A172 (cell line): ENCODE results near the gene STK26. TPM values are rescaled to one million over a fixed set of nuclear protein-coding genes. Genes with fewer than 3 reads are reported as not detected.
"Not testable (repeated sequence)": the region's sequence is repeated elsewhere in the genome, so short reads cannot be mapped to it uniquely, and the experiment has no call there.

ENCODE experiments used
- DNase-seq: peaks from one replicate; pipeline ENCODE4 v3.0.0-alpha.2; 2015; ENCODE audit warnings: low spot score
- total RNA-seq: library from RNA; depleted of rRNA; stranded (reverse); fragments of >200 nt; shearing (Covaris generic); gene quantifications from 2 replicates; pipeline ENCODE4 v1.2.3, GENCODE V29; 2014; rRNA removed

Gene STK26
- total RNA-seq, 1 experiment from 2014 or later: 10.0 TPM

DNA sequence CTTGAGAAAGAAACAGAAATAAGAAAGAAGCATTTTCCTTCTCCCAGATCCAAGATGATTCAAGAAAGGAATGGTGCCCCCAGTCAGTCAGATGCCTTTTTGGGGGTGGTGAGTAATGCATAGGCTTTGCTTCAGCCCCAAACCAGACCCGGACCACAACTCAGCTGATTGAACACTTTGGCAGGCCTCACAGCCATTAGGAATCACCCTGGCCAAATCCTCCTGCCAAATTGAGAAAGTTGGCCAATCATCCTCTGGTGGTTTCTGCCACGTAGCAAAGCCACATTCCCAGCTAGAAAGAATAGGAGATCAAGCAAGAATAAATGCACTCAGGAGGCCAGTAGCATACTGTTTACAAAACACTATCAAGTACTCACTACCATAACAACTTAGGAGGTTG lies 71.1 kb downstream of the STK26 start:
- no peak for DNase-seq

DNA sequence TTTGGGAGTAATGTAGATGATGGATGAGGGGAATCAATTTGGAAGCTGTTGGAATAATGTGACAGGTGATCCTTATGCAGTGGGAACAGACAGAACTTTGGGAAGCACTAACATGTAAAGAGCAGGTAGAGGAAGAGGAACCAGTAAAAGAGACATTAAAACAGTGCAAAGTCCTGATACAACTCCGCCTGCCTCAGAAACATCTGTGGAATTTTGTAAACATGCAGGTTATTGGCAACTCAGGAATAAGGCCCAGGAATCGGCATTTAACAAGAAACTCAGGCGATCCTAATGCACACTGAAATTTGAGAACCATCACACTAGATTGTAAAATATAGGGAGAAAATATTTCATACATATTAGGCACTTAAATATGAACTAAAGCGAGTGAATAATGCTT lies 75.6 kb downstream of the STK26 start:
- DNase-seq: not testable (repeated sequence)

DNA sequence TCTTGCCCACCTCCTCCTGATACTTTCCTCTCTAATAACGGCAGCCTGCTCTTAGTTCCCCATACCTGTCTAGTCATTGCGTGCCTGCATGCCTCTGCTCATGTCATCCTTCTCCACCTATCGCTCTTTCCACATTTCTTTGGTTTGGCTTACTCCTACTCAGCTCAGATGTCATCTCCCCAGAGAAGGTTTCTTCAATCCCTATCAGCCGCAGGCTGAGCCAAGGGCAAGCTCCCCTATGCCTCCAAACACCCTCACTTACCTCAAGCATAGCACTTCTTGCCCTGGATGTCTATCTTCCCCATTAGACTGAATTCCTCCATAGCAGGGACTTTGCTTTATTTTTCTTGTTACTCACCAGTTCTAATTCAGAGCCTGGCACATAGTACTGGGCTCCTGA lies 78.1 kb downstream of the STK26 start:
- no peak for DNase-seq

DNA sequence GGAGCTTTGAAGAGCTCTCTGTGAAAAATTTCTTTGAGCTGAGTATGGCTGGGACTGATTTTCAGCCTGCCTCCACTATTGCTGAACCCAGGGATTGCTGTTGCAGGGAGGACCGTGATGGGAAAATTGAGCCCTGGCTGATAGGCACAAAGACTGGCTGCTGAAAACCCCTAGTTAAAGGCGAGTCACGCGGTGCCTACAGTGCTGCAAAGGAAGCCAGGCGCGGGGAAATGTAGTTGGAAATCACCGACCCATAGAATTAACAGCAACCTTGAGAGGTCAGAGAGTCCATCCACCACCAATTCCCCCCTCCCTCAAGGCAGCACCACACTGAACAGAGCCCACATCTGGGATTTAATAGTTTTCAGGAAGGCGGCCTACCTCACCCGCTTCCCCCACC lies 78.7 kb downstream of the STK26 start:
- no peak for DNase-seq

DNA sequence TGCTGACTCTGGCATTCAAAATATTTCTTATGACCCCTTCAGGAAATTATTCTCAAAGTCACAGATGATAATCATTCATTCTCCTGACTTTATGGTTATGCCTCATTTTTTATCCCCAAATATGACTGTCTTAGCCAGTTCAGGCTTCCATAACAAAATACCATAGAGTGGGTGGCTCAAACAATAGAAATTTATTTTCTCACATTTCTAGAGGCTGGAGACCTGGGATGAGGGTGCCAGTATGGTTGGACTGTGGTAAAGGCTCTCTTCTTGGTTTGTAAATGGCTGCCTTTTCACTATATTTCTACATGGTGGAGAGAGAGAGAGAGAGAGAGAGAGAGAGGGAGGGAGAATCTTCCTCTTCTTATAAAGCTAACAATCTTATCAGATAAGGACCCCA lies 84.2 kb downstream of the STK26 start:
- DNase-seq: no peak

DNA sequence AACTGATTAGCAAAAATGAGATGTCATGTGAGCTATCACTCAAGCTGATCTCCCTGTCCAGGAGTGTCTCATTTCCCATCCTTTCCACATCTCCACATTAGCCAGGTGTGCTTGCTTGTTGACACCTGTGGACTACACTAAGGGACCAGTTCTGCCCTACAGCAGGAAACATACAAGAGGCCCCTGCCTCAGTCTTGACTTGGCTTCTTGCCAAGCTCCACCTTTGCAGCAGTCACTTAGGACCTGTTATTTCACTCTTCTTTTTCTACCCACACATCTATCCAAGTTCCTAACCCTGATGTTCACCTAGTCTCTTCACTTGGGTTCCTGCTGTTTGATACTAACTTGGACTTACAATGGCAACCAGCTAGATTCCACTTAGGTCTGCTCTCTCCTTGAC lies 91.5 kb downstream of the STK26 start:
- no peak for DNase-seq

DNA sequence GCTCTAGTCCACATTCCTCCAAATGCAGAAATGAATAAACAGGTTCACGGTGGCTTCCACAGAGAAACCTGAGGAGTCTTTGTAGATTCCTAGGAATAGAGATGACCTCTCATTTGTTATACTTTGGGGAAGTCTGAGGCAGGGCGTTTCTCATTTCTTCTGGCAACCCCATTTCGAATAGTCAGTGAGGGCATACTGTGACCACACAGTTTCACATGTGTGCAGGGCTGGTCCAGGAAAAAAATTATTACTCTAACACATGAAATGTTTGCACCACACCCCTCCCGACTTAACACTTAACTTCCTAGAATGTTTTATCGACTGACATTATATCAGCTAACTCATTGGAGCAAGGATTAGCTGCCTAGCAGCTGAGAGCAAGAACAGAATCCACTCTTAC lies 92.7 kb downstream of the STK26 start:
- no peak for DNase-seq

DNA sequence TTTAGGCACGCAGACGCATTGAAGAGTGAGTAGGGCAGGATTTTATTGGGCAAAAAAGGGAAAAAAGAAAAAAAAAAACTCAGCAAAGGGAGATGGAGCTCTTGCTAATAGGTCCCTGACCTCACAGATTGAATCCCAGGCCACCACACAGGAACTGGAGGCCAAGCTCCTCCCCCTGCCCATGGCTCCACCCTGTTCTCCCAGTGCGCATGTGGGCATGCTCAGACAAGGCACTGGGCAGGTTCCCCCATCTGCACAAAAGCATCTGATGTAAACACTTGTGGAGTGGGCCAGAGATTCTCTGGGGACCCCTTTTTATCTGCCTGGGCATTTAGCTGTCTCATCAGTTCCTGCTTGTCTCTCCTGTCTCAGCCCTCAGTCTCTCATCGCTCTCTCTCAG lies 95.3 kb downstream of the STK26 start:
- DNase-seq: no peak

DNA sequence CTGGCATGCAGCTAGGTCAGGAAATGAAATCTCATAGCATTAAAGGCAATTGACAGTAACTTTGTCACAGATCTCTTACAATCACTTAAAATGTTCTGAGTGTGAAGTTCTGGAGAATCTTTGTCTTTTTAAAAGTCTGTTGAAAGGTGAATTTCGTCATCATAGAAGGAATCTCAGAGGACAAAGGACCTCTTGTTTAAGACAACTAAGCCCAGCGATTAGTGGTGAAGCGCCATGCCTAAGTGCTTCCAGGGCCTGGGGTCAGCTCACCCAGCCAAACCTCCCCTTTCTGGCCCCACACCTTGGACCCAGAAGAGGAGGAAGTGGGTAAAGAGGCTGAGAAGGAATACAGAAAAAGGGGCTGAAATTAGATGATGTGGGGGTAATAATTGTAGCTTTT lies 96.2 kb downstream of the STK26 start:
- no peak for DNase-seq

DNA sequence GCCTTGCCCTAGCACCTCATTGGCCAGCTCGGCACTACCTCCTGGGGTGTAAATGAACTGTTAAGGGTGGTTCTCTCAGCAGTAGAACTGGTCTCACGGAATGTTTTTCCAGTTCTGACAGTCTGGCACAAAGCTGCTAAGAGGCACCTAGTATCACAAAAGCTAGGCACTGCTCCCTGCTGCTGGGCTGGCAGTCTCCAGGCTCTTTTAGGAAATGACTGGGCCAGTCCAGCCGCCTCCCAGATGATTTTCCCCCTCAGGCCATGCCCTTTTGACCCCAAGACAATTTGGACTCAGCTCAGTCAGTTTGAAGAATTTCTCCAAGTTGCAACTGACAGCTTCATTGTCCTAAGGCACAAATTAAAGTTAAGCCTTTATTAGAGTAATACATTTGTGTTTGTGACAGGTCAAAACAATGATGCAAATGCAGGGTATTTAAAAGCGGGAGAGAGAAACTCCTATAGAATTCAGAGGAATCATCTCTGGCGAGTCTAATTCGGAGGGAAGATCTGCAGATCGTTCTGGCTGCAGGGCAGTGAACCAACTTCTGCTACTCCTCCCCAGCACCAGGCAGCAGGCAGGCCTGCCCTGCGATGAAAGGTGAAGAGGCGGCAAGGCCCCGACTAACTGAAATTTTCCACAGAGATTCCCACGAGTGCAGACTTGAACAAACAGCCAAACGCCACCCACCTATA lies 96.9 kb downstream of the STK26 start:
- no peak for DNase-seq

DNA sequence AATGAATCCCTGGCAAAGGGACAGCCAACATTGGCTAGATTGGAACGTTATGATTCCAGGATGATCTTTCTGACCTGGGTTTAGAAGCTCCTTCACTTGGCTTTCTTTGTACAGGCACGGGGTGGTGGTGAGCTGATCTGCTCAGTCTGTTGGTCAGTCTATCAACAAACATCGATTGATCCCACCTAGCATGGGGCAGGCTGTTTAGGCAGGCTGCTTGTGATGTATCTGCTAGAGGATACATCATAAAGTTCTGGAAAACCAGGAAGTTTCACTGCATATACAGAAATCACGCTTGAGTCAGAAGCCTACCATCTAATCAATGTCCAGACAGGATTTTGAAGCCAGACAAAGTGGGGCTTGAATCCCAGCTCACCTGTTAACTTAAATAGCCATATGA lies 97.8 kb downstream of the STK26 start:
- DNase-seq: no peak

Other genes starting within 250 kb of the STK26 start
- gene FRMD7, start 104.7 kb downstream of the STK26 start, total RNA-seq: not detected in 2 replicates
- 13.2 and 15.6 TPM in 2 replicates for gene RAP2C, start 196.1 kb downstream of the STK26 start, total RNA-seq